Right lobe of liver (tissue), 6 donors: ENCODE data around the gene ZNF331. TPM values are rescaled to one million over a fixed set of nuclear protein-coding genes. Genes with fewer than 3 reads are reported as not detected.

ENCODE experiments used
- ATAC-seq, 4 donors: fragments of 200-7000 bp; cut with Tn5 transposase; one replicate each; pipeline ENCODE4 v1.9.1; 2020; ENCODE audit warnings: mild to moderate bottlenecking in 4 of 4, moderate library complexity in 4 of 4
- DNase-seq, 3 donors: peaks; one replicate each; pipeline ENCODE4 v3.0.0-alpha.2; 2020
- H3K27ac ChIP-seq, 3 donors: fragments of 200-600 bp; one replicate each; pipeline ENCODE4 v1.8.0; 2022
- H3K27me3 ChIP-seq, 2 donors: fragments of 200-600 bp; one replicate each; pipeline ENCODE4 v1.8.0; 2022
- H3K36me3 ChIP-seq, 4 donors: fragments of 200-600 bp; sonication (generic) in 1 of 4; one replicate each; pipeline versions ENCODE4 v1.5.1 to v1.8.0; 2017 to 2022; ENCODE audit warnings: control low read depth in 1 of 4
- H3K4me1 ChIP-seq, 4 donors: fragments of 200-600 bp; sonication (generic) in 1 of 4; one replicate each; pipeline versions ENCODE4 v1.5.1 to v1.8.0; 2017 to 2022; ENCODE audit warnings: control low read depth in 1 of 4
- H3K4me3 ChIP-seq, 3 donors: fragments of 200-600 bp; one replicate each; pipeline ENCODE4 v1.8.0; 2022
- H3K9me3 ChIP-seq, 4 donors: fragments of 200-600 bp; sonication (generic) in 1 of 4; one replicate each; pipeline versions ENCODE4 v1.5.1 to v1.8.0; 2017 to 2022; ENCODE audit warnings: control low read depth in 1 of 4
- POLR2A ChIP-seq: fragments of 450-650 bp; IDR thresholded peaks from one replicate; pipeline ENCODE4 v1.6.1; 2017; ENCODE audit warnings: antibody characterized with exemption, mild to moderate bottlenecking
- WGBS: methylation state at CpG from one replicate; pipeline ENCODE4 v1.1.6; 2018; ENCODE audit warnings: low coverage, low lambda C conversion rate; ENCODE audit not compliant: insufficient coverage; ENCODE audit errors: missing lambda C conversion rate; 5-methylcytosine and 5-hydroxymethylcytosine counted together
- intact Hi-C, 2 donors: fragments of 100-400 bp; cut with DNase I; formaldehyde crosslinking; loops; one replicate each; pipeline versions ENCODE4 v1.11.2 to v1.14.1; 2022
- total RNA-seq, 6 experiments: library from RNA; depleted of rRNA in 2 of 6; stranded (reverse); fragments of >200 nt in 2 of 6; fragmentation: NEBNext Ultra II Directional in 3 of 6; extraction: Animal tissue kit (Norgen Biotek cat#: 25700) in 3 of 6; gene quantifications; one replicate each; pipeline versions ENCODE4 v1.1.0 to v1.2.4, GENCODE V29; 2016 to 2023
- TF ChIP-seq, protein P1 (sequence below), 4 donors: fragments of 200-600 bp in 3 of 4; fragments of 450-650 bp in 1 of 4; IDR thresholded peaks; one replicate each; pipeline versions ENCODE4 v1.5.1 to v1.8.0; 2016 to 2022; ENCODE audit warnings: antibody characterized with exemption in 4 of 4, mild to moderate bottlenecking in 2 of 4
- donor health status: DM: no; HTN: yes; CAD: no.
- donor health status: DM: no; HTN: no; CAD: no.
- donor health status: DM: no; HTN: no; CAD: no.
- donor health status: DM: no; HTN: yes; CAD: no.
- donor health status: DM: no; HTN: yes; CAD: no.

The ZNF331 gene
- total RNA-seq, 6 experiments from 2014 or later, result 2.0 to 5.8 (median 3.5) TPM

DNA sequence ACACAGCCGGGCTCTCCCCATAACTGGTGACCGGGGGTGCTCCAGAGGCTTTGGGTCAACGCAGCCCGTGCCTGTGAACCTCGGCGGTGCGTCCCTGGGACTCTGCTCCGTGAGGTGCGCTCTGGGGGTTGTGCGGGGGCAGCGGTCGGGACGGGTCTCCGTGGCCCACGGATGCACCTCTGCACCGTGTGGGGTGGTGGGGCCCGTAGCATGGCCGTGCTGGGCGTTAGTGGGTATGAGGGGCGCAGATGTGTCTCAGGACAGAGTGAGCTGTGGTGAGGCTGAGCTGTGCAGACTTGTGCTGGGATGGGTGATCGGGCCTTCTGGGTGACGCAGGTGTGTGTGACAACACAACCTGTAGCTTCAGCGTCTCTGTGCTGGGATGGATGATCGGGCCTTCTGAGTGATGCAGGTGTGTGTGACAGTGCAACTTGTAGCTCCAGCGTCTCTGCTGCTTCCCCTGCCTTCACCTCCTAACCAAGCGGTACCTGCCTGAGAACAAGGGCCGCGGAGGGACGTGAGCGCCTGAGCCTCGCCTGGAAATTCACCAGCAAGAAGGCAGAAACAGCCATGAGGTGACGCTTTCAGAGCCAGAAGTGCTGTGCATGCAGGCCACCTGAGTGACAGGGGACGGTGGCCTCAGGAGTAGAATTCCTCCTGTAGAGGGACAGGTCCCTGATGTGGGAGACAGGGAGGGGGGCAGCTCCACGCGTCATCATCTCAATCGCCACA lies 599 bp downstream of the ZNF331 start:
- WGBS, result no CpG with 5 or more reads among the region's 36 CpGs
- no peak for DNase-seq
- peak overlapping the region; percentile 51 to 65 (median 60) for H3K4me3 ChIP-seq
- intact Hi-C loops, result no loop called here
- H3K9me3 ChIP-seq, result no peaks in the 10 kb centered on the region
- ATAC-seq, result peak; percentile 14 to 40 (median 19)
- H3K4me1 ChIP-seq, result no peaks in the 10 kb centered on the region
- TF ChIP-seq POLR2A, result no peak
- TF ChIP-seq, protein P1, sequence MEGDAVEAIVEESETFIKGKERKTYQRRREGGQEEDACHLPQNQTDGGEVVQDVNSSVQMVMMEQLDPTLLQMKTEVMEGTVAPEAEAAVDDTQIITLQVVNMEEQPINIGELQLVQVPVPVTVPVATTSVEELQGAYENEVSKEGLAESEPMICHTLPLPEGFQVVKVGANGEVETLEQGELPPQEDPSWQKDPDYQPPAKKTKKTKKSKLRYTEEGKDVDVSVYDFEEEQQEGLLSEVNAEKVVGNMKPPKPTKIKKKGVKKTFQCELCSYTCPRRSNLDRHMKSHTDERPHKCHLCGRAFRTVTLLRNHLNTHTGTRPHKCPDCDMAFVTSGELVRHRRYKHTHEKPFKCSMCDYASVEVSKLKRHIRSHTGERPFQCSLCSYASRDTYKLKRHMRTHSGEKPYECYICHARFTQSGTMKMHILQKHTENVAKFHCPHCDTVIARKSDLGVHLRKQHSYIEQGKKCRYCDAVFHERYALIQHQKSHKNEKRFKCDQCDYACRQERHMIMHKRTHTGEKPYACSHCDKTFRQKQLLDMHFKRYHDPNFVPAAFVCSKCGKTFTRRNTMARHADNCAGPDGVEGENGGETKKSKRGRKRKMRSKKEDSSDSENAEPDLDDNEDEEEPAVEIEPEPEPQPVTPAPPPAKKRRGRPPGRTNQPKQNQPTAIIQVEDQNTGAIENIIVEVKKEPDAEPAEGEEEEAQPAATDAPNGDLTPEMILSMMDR (IDR thresholded peaks at IDR 0.05), result no peak
- H3K36me3 ChIP-seq, result no peaks in the 10 kb centered on the region
- peak overlapping the region; percentile 50 to 67 (median 59) for H3K27ac ChIP-seq
- H3K27me3 ChIP-seq, result no peaks in the 10 kb centered on the region

DNA sequence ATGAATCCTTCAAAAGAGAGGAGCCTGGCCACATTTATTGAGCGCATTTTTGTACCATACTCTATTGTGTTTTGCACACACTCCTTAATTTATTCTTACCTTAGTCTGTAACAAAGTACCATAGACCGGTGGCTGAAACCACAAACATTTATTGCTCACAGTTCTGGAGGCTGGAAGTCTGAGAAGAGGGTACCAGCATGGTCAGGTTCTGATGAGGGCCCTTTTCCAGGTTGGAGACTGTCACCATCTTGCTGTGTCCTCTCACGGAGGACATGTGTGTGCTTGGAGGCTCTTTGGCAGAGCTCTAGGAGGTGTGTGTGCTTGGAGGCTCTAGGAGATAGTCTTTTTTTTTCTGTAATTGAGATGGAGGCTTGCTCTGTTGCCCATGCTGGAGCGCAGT lies 2.1 kb downstream of the ZNF331 start:
- no peaks in the 10 kb centered on the region for H3K36me3 ChIP-seq
- ATAC-seq (no peak), DNase-seq (no peak)
- TF ChIP-seq, protein P1 (IDR thresholded peaks at IDR 0.05), result no peak
- H3K9me3 ChIP-seq, result no peaks in the 10 kb centered on the region
- WGBS, result 97% methylated on average over 3 of the region's 4 CpGs
- H3K4me1 ChIP-seq, result no peaks in the 10 kb centered on the region
- H3K27me3 ChIP-seq, result no peaks in the 10 kb centered on the region
- H3K27ac ChIP-seq, result no peak overlapping the region
- intact Hi-C loops, result no loop called here
- H3K4me3 ChIP-seq, result no peak overlapping the region

DNA sequence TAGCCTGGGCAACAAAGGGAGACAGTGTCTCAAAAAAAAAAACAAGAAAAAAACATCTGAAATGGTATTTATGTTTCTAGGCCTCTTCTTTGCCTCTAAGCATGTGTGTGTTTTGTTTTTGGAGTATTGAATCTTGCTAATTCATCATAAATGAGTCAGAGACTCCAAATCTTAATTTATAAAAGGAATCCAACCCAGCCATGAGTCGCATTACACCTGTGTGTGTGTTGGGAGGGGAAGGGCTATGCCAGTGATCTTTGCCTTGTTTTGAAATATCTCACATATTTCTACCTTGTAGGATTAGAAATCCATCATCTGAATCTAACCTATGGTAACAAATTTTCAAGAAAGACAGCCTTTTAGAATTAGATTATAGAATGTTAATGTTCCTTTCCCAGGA lies 4.0 kb downstream of the ZNF331 start:
- Histone ChIP-seq H3K4me1 (no peaks in the 10 kb centered on the region), H3K27ac (no peak overlapping the region), H3K4me3 (no peak overlapping the region), H3K9me3 (no peaks in the 10 kb centered on the region), H3K36me3 (no peaks in the 10 kb centered on the region), H3K27me3 (no peaks in the 10 kb centered on the region)
- no peak for TF ChIP-seq POLR2A
- TF ChIP-seq, protein P1 (IDR thresholded peaks at IDR 0.05), result no peak
- WGBS, result 100% methylated on average over 1 of the region's 1 CpG
- DNase-seq (no peak), ATAC-seq (no peak)
- intact Hi-C loops, result no loop called here

DNA sequence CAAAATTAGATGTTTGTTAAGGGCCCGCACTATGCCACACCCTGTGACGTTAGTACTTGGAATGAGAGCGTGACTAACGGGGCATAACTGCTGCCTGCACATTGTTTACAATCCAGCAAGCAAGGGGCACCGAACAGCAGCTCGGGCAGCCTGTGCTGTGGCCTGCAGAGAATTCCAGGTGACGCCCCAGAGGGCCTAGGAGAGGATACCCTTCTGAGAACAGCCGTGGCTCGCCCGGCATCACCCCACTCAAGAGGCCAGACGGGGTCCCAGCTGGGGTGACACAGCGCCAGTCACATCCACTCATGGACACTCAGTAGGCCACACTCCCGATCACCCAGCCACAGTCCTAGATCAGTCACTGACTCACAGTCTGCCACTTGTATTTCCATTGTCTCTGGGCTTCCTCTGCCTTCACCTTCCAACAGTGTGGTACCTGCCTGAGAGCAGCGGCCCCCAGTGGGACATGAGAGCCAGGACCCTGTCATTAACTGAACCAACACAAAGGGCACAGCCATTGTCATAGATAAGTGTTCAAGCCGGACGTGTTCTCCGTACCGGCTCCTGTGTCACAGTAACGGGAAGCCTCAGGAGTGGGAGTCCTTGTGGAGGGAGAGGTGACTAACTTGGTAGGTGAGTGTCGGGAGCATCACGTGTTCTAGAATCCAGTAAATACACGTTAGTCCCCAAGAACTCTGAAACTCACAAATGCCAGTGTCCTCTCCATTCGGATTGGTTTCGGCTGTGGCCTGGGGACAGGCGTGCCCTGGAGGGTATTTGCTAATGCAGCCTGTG lies 7.5 kb downstream of the ZNF331 start:
- H3K27ac ChIP-seq, result no peak overlapping the region
- ATAC-seq (no peak), DNase-seq (no peak)

More for the DNA sequence above, 7.5 kb downstream of the ZNF331 start:
- Histone ChIP-seq H3K36me3 (no peaks in the 10 kb centered on the region), H3K4me3 (no peak overlapping the region), H3K4me1 (no peaks in the 10 kb centered on the region), H3K27me3 (no peaks in the 10 kb centered on the region), H3K9me3 (no peaks in the 10 kb centered on the region)
- intact Hi-C loops, result no loop called here
- 87% methylated on average over 14 of the region's 25 CpGs for WGBS
- TF ChIP-seq, protein P1 (IDR thresholded peaks at IDR 0.05), result no peak
- no peak for TF ChIP-seq POLR2A
